G401.6 (cell line): ENCODE measurements around the gene MYRIP.
"Not testable (repeated sequence)": the region's sequence is repeated elsewhere in the genome, so short reads cannot be mapped to it uniquely, and the experiment has no call there.

Source experiments
- FAIRE-seq: peaks from 2 replicates; lab custom pipeline; 2012; peaks lifted over from hg19 to GRCh38; lab: Jason Lieb, UNC

Gene MYRIP

DNA sequence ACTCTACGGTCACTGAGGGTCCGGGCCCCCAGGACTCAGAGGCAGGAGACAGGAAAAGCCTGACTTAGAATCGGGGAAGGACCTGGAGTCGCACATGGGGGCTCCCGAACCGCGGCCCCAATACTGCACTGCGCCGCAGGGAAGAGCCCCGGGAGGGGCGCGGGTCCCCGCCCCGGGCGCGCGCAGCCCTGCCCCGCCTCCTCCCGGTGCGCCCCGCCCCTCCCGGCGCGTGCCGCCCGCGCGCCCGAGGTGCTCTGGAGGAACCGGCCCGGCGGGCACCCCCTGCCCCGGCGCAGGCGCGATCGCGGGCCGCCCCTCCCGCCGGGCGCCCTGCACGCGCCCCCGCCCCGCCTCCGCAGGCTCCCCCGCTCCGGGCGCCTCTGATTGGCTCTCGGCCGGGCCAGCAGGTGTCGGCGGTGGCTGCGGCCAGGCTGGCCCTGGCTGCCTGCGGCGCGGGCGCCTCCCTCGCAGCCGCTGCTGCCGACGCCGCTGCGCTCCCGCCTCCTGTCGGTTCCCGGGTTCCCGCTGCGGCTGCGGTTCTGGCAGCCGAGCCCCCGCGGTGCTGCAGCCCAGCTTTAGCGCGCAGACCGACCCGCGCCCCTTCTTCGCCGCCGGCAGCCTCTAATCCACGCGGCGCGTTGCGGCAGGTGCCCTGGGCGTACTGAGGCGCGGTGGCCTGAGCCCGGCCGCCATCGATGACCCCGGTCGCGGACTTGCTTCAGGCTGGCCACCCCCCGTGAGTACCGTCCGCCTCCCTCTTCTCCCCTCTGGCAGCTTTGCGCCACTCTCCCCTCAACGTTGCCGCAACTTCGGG, at the start of gene MYRIP:
MYRIP (plus strand) TSS at position 429 of the 814 bp plus-strand sequence. CDS start 91,208 bp downstream, outside the sequence.
- FAIRE-seq = no peak

DNA sequence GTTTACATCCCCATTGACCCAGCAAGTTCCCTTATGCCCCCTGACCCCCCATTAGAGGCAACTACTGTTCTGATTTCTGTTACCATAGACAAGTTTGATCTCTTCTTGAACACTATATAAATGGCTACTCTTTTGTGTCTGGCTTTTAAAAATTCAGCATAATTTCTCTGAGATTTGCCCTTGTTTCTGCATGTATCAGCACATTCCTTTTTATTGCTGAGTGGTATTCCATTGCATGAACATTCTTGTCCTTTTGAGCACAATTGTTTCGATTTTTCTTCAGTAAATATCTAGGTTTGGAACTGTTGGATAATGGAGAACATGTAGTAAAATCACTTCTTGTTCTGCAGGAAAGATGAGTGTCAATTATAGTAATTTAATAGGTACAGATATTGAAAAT, 49.1 kb upstream of the MYRIP start:
- FAIRE-seq = no peak

DNA sequence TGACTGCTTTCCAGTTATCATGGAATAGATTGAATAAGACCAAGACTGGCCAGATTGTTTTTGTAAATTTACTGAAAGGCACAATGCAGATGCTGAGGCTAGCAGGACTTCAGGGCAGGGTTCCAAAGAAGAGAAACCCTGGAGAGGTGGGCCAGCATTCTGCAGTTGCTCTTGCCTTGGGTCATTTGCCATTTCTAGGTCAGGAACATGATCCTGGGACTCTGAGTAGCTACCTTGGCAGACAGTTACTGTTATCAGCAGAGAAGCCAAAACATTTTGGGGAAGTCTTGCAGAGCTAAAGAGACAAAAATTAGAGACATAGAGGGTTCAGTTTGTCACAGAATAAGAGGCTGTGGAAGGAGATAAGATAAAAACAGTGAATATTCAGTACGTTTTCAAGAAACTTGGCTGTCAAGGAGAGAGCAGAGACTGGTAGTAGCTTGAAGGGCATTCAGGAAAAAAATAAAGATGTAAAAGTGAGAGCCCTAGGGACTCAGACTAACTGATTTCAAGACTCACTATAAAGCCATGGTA, 46.8 kb upstream of the MYRIP start:
- FAIRE-seq = no peak

DNA sequence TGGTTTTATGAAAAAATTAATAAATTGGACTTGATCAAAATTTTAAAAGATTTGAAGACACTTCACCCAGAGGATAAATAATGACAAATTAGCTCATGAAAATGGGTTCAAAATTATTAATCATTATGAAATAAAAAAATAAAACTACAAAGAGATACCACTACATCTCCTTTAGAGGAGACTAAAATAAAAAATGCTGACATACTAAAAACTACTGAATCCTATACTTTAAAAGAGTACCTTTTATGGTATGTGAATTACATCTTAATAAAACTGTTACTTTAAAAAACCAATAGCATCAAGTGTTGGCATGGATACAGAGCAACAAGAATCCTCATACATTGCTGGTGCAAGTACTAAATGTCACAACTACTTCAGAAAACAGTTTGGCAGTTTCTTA, 46.0 kb upstream of the MYRIP start:
- no peak for FAIRE-seq

DNA sequence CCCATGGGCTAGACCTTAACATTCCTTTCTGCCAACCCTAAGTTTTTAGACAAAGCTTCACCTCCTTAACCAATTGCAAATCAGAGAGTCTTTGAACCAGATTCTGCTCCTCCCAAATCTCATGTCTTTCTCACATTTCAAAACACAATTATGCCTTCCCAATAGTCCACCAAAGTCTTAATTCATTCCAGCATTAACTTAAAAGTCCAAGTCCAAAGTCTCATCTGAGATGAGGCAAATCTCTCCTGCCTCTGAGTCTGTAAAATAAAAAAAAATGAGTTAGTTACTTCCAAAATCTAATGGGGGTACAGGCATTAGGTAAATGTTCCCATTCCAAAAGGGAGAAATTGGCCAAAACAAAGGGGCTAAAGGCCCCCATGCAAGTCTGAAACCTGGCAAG, 43.8 kb upstream of the MYRIP start:
- FAIRE-seq = no peak

- FAIRE-seq = no peak
These were observed 43.0 kb upstream of the MYRIP start for GRCh38 chr3:39766433-39766832.

DNA sequence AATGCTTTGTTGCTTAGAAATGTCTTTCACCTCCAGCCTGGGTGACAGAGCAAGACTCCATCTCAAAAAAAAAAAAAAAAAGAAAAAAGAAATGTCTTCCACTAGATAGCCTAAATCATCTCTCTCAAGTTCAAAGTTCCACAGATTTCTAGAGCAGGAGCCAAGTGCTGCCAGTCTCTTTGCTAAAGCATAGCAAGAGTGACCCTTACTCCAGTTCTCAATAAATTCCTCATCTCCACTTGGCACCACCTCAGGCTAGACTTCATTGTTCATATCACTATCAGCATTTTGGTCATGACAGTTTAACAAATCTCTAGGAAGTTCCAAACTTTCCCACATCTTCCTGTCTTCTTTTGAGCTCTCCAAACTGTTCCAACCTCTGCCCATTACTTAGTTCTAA, 42.5 kb upstream of the MYRIP start:
- not testable (repeated sequence) for FAIRE-seq

DNA sequence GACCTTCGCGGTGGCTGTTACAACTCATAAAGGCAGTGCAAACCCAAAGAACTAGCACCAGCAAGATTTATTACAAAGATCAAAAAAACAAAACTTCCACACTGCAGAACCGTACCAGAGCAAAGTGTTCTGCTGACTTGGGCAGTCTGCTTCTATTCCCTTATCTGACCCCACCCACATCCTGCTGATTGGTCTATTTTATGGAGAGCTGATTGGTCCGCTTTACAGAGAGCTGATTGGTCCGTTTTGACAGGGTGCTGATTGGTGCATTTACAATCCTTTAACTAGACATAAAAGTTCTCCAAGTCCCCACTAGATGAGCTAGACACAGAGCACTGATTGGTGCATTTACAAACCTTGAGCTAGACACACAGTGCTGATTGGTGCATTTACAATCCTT, 31.2 kb upstream of the MYRIP start:
- FAIRE-seq = not testable (repeated sequence)

DNA sequence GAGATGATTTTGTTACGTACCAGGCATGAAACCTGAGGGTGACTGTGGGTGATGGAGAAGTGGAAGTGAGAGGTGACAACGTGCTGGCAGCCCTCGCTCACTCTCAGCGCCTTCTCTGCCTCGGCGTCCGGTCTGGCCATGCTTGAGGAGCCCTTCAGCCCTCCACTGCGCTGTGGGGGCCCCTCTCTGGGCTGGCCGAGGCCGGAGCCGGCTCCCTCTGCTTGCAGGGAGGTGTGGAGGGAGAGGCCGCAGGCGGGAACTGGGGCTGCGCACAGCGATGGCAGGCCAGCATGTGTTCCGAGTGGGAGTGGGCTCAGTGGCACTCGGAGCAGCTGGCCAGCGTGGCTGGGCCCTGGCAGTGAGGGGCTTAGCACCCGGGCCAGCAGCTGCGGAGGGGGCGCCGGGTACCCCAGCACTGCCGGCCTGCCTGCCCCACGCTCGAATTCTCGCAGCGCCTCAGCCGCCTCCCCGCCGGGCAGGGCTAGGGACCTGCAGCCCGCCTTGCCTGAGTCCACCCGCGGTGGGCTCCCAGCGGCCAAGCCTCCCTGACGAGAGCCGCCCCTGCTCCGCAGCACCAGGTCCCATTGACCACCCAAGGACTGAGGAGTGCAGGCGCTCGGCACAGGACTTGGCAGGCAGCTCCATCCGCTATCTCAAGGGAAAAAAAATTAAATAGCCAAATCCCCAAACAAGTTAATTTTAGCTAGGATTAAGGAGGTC, 29.7 kb upstream of the MYRIP start:
- FAIRE-seq = no peak

GRCh38 chr3:39780352-39780751, 29.1 kb upstream of the MYRIP start:
- FAIRE-seq = no peak

DNA sequence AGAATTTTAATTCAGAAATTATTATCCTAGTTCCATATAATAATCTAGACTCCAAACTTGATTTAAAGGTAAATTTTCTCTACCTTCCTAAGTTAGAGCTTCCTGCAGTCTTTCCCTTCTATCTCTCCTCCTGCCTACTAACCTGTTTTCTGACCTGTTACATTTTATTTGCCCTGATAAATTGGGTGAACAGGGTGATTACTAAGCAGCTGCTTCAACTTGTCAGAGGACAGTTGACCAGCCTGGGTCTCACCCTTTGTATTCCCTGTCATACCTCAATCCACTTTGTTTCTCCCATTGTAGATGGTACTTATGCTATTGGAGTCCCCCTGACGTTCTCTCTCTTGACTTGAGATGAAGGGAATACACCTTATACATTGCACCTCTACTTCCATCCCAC, 28.4 kb upstream of the MYRIP start:
- no peak for FAIRE-seq

GRCh38 chr3:39781632-39782031, 27.8 kb upstream of the MYRIP start:
- no peak for FAIRE-seq

DNA sequence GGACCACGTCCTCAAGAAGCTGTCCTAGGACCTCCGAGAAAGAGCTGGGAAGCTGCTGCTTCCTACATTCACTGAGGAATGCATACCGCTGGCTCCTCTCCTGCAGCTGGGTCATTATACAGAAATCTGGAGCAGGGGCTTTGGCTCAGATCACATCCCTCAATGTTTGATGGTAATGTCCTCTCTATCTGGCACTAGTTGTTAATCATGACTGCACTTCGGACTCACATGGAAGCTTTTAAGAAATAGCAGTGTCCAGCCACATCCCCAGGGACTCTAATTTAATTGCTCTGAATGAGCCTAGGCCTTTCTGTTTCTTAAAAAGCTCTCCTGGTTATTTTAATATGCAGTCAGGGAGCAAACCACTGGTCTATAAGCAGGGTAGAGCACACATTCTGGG, 25.7 kb upstream of the MYRIP start:
- no peak for FAIRE-seq

- no peak for FAIRE-seq
These were observed 24.5 kb upstream of the MYRIP start for GRCh38 chr3:39784922-39785321.

DNA sequence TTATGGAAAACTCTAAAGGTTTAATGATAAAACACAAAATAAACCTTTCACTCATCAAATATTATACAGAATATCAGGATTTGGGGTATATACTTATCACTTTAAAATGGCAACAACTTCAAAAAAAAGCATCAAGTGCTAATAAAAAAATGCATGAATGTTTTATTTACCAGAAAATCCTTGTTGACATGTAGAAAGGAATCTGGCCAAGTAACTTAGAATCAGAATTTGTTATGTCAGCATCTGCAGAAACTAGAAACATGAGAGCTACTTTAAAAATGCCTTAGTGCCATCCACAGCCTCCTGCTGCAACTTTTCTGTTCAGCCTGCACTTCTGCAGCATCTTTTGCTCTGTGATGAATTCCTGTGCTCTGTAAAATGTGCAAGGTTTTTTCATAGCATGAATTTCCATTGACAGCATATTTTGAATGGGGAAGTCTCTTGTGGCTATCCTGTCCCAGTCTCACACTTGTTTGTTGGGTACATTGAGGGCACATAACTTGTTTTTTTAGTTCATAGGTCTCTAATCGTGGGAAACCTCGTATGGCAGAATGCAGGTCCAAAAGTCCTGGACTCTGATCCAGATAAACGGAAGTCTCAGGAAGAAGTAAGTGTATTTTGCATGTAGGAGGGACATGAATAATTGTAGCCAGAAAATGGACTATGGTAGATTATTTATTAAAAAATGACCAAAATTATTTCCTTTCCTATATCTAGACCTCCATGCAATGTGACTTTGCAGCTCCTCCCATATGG, 21.1 kb upstream of the MYRIP start:
- FAIRE-seq = no peak

GRCh38 chr3:39791603-39792002, 17.8 kb upstream of the MYRIP start:
- no peak for FAIRE-seq

GRCh38 chr3:39794880-39795279, 14.5 kb upstream of the MYRIP start:
- no peak for FAIRE-seq

- no peak for FAIRE-seq
These were observed 8.2 kb upstream of the MYRIP start for GRCh38 chr3:39801216-39801615.

DNA sequence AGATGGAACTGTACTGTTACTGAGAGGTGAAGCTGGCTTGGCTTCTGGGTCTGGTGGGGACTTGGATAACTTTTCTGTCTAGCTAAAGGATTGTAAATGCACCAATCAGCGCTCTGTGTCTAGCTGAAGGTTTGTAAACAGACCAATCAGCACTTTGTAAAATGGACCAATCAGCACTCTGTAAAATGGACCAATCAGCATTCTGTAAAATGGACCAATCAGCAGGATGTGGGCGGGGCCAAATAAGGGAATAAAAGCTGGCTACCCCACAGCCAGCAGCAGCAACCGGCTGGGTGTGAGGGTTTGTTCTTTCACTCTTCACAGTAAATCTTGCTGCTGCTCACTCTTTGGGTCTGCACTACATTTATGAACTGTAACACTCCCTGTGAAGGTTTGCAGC, 6.9 kb upstream of the MYRIP start:
- not testable (repeated sequence) for FAIRE-seq

- no peak for FAIRE-seq
These were observed 5.5 kb upstream of the MYRIP start for GRCh38 chr3:39803956-39804355.

GRCh38 chr3:39804951-39805350, 4.5 kb upstream of the MYRIP start:
- FAIRE-seq = no peak

GRCh38 chr3:39805650-39806049, 3.8 kb upstream of the MYRIP start:
- no peak for FAIRE-seq

DNA sequence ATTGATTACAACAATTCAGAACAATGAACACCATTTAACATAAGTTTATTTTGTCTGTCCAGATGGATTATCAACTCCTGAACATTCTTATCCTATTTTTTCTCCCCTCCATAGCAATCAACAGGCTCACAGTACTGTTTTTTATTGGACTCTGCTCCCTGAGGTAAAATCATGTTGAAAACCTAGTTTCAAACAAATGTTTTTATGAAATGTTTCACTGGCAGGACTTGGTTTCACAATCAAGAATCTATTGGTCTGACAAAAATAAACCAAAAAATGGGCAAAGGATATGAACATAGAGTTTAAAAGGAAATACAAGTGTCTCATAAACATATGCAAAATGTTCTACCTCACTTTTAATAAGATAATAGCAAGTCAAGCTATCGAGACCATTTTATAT, 2.6 kb upstream of the MYRIP start:
- no peak for FAIRE-seq
